ENCODE measurements around the gene FBLN7. TPM values are rescaled to one million over a fixed set of nuclear protein-coding genes. Genes with fewer than 3 reads are reported as not detected.
"Not testable (repeated sequence)": the region's sequence is repeated elsewhere in the genome, so short reads cannot be mapped to it uniquely, and the experiment has no call there.

The FBLN7 gene
- total RNA-seq, 2 donors from 2014 or later: 1.3 to 3.9 TPM

- H3K4me1 ChIP-seq: no peaks in the 10 kb centered on the region
- DNase-seq (no peak), ATAC-seq (no peak)
- H3K36me3 ChIP-seq (replicated peaks in 1 of 2; ENCODE audit: insufficient read depth in 1 of 2, low read depth in 2 of 2): peaks cover 0 to 18% of the 10 kb centered on the region in 2 donors
- WGBS, 2 donors: 86 to 96% methylated on average over 1 of the region's 1 CpG
- intact Hi-C loops (cut with DNase I): no loop called here
- H3K27ac ChIP-seq: no peak overlapping the region
- TF ChIP-seq POLR2A (IDR thresholded peaks at IDR 0.05) (no peak), CTCF (IDR thresholded peaks at IDR 0.05) (no peak)
- H3K9me3 ChIP-seq: no peaks in the 10 kb centered on the region
- no peaks in the 10 kb centered on the region for H3K27me3 ChIP-seq
- no peak overlapping the region for H3K4me3 ChIP-seq
Observed at GRCh38 chr2:112095681-112096080, 42.5 kb upstream of the FBLN7 start.

GRCh38 chr2:112096098-112096497, 42.1 kb upstream of the FBLN7 start:
- Histone ChIP-seq H3K27ac (no peak overlapping the region), H3K27me3 (no peaks in the 10 kb centered on the region), H3K4me1 (no peaks in the 10 kb centered on the region), H3K36me3 (replicated peaks in 1 of 2; ENCODE audit: insufficient read depth in 1 of 2, low read depth in 2 of 2) (peaks cover 0 to 18% of the 10 kb centered on the region in 2 donors), H3K4me3 (no peak overlapping the region), H3K9me3 (no peaks in the 10 kb centered on the region)
- DNase-seq: no peak
- ATAC-seq: no peak
- intact Hi-C loops (cut with DNase I): no loop called here
- 87 to 88% methylated on average over 10 of the region's 10 CpGs for WGBS, 2 donors
- no peak for TF ChIP-seq CTCF (IDR thresholded peaks at IDR 0.05)
- no peak for TF ChIP-seq POLR2A (IDR thresholded peaks at IDR 0.05)

GRCh38 chr2:112108178-112108832, 29.9 kb upstream of the FBLN7 start:
- Histone ChIP-seq H3K4me3 (no peak overlapping the region), H3K4me1 (no peaks in the 10 kb centered on the region), H3K9me3 (no peaks in the 10 kb centered on the region), H3K27me3 (no peaks in the 10 kb centered on the region), H3K27ac (no peak overlapping the region), H3K36me3 (replicated peaks in 1 of 2; ENCODE audit: insufficient read depth in 1 of 2, low read depth in 2 of 2) (peaks cover 0 to 26% of the 10 kb centered on the region in 2 donors)
- no peak for DNase-seq
- intact Hi-C loops (cut with DNase I): no loop called here
- no peak for ATAC-seq
- 88 to 93% methylated on average over 1 of the region's 1 CpG for WGBS, 2 donors
- TF ChIP-seq CTCF (IDR thresholded peaks at IDR 0.05) (no peak), POLR2A (IDR thresholded peaks at IDR 0.05) (no peak)

GRCh38 chr2:112109278-112109677, 28.9 kb upstream of the FBLN7 start:
- H3K27ac ChIP-seq: no peak overlapping the region
- H3K9me3 ChIP-seq: no peaks in the 10 kb centered on the region
- peaks cover 0 to 26% of the 10 kb centered on the region in 2 donors for H3K36me3 ChIP-seq (replicated peaks in 1 of 2; ENCODE audit: insufficient read depth in 1 of 2, low read depth in 2 of 2)
- H3K27me3 ChIP-seq: no peaks in the 10 kb centered on the region
- no peak overlapping the region for H3K4me3 ChIP-seq
- no peaks in the 10 kb centered on the region for H3K4me1 ChIP-seq
- DNase-seq (no peak), ATAC-seq (no peak)
- TF ChIP-seq CTCF (IDR thresholded peaks at IDR 0.05) (no peak), POLR2A (IDR thresholded peaks at IDR 0.05) (no peak)
- intact Hi-C loops (cut with DNase I): no loop called here

GRCh38 chr2:112110966-112111365, 27.2 kb upstream of the FBLN7 start:
- Histone ChIP-seq H3K36me3 (replicated peaks in 1 of 2; ENCODE audit: insufficient read depth in 1 of 2, low read depth in 2 of 2) (peaks cover 0 to 21% of the 10 kb centered on the region in 2 donors), H3K27me3 (no peaks in the 10 kb centered on the region), H3K9me3 (no peaks in the 10 kb centered on the region), H3K4me3 (no peak overlapping the region), H3K27ac (no peak overlapping the region), H3K4me1 (no peaks in the 10 kb centered on the region)
- TF ChIP-seq CTCF (IDR thresholded peaks at IDR 0.05): no peak
- no peak for TF ChIP-seq POLR2A (IDR thresholded peaks at IDR 0.05)
- intact Hi-C loops (cut with DNase I): no loop called here
- DNase-seq (no peak), ATAC-seq (no peak)
- 83 to 100% methylated on average over 1 of the region's 1 CpG for WGBS, 2 donors

GRCh38 chr2:112113354-112113753, 24.8 kb upstream of the FBLN7 start:
- WGBS, 2 donors: 96% methylated on average over 4 of the region's 4 CpGs
- H3K27me3 ChIP-seq; H3K4me3 ChIP-seq; H3K4me1 ChIP-seq; H3K9me3 ChIP-seq; intact Hi-C loops (cut with DNase I); H3K27ac ChIP-seq; ATAC-seq; DNase-seq: not testable (repeated sequence)
- H3K36me3 ChIP-seq (replicated peaks in 1 of 2; ENCODE audit: insufficient read depth in 1 of 2, low read depth in 2 of 2): peaks cover 0 to 17% of the 10 kb centered on the region in 2 donors

Measured in body of pancreas (tissue), 4 donors.